Measurements from ENCODE around the gene KIFC3.

The KIFC3 gene

DNA sequence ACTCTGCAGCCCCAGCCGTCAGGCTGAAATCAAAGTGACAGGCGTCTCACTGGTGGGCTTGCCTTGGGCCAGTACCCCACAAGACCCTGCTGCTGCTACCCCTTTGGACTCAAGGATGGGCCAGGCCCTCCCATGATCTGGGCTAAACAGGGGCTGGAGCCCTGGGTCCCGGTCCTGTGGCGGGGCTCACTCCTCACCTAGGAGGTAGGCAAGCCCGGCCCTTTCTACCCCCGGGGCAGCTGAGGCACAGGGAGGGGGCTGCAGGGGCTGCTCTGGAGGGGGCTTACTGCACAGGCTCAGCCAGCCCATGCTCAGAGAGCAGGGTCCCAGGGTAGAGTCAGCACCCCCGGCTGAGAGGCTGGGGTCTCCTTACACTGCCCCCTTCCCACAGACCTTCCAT is 43.2 kb downstream of the KIFC3 start:
- Histone ChIP-seq H3K27me3 (ENCODE audit: low read depth, low read length) (no peaks in the 10 kb centered on the region), H3K36me3 (ENCODE audit: control insufficient read depth in 1 of 2, insufficient read depth in 2 of 2, low read length in 2 of 2) (peaks cover 0 to 29% of the 10 kb centered on the region in 2 donors), H3K9me3 (ENCODE audit: control insufficient read depth in 1 of 2, low read length in 2 of 2) (no peaks in the 10 kb centered on the region), H3K27ac (ENCODE audit: low read length) (no peak overlapping the region), H3K4me1 (ENCODE audit: control insufficient read depth in 1 of 2, insufficient read depth in 2 of 2, low read length in 2 of 2) (peaks cover 0 to 6% of the 10 kb centered on the region in 2 donors), H3K4me3 (ENCODE audit: low read depth in 1 of 2, low read length in 2 of 2) (no peak overlapping the region)

DNA sequence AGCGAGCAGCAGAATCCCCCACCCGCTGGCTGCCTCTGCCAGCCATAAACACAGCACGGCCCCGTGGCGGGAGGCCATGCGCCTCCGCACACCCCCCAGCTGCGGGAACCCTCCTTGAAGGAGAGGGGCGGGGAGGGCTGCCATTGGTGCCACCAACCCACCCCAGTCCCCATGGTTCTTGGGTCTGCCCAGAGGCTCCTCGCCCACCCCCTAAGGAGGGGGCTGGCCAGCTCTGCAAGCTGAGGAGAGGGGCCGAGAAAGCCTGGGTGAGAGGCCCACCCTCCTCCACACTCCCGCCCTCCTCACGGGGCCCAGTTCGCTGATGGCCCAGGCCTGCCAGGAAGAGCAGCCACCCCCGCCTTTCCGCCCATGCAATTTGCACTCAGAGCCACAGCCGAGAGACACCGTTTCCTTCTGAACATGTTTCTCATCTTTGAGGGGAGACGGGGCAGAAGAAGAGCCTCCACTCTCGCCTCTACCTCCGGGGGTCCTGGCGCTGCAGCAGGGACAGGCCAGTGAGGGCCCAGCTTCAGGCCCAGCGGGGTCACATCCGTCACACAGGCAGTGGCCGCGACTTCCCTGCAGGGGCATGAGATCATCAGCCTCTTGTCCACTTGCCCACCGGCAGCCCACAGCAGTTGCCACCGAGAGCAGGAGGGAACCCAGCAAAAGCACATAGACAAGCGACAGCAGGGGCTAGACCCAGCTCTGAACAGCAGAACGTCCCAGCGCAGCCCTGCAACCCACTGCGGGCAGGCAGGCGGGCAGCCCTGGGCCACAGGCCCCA is 43.8 kb downstream of the KIFC3 start:
- no peaks in the 10 kb centered on the region for H3K9me3 ChIP-seq (ENCODE audit: control insufficient read depth in 1 of 2, low read length in 2 of 2)
- H3K4me1 ChIP-seq (ENCODE audit: control insufficient read depth in 1 of 2, insufficient read depth in 2 of 2, low read length in 2 of 2): peaks cover 0 to 6% of the 10 kb centered on the region in 2 donors
- H3K27ac ChIP-seq (ENCODE audit: low read length): no peak overlapping the region
- H3K27me3 ChIP-seq (ENCODE audit: low read depth, low read length): no peaks in the 10 kb centered on the region
- H3K36me3 ChIP-seq (ENCODE audit: control insufficient read depth in 1 of 2, insufficient read depth in 2 of 2, low read length in 2 of 2): peaks cover 0 to 30% of the 10 kb centered on the region in 2 donors
- H3K4me3 ChIP-seq (ENCODE audit: low read depth in 1 of 2, low read length in 2 of 2): no peak overlapping the region

DNA sequence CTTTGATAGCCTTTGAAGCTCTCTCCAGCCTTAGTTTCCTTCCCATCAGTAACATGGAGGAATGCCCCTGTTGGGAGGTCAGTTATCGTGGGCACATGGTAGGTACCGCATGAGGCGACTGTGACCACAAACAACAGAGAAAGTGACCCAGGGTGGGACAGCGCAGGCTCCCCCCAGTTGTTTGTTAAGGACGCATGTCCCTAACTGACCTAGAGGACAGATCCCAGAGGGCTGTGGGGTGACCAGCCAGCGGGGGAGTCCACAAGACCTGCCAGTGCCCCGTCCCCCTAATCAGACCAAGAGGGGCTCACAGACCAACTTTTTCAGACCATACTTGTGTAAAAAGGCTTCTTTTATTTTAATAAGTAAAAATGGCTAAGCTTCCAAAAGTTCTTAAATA is 44.4 kb downstream of the KIFC3 start:
- Histone ChIP-seq H3K9me3 (ENCODE audit: control insufficient read depth in 1 of 2, low read length in 2 of 2) (no peaks in the 10 kb centered on the region), H3K36me3 (ENCODE audit: control insufficient read depth in 1 of 2, insufficient read depth in 2 of 2, low read length in 2 of 2) (peaks cover 0 to 36% of the 10 kb centered on the region in 2 donors), H3K27me3 (ENCODE audit: low read depth, low read length) (no peaks in the 10 kb centered on the region), H3K4me1 (ENCODE audit: control insufficient read depth in 1 of 2, insufficient read depth in 2 of 2, low read length in 2 of 2) (peaks cover 0 to 6% of the 10 kb centered on the region in 2 donors), H3K4me3 (ENCODE audit: low read depth in 1 of 2, low read length in 2 of 2) (no peak overlapping the region), H3K27ac (ENCODE audit: low read length) (no peak overlapping the region)

DNA sequence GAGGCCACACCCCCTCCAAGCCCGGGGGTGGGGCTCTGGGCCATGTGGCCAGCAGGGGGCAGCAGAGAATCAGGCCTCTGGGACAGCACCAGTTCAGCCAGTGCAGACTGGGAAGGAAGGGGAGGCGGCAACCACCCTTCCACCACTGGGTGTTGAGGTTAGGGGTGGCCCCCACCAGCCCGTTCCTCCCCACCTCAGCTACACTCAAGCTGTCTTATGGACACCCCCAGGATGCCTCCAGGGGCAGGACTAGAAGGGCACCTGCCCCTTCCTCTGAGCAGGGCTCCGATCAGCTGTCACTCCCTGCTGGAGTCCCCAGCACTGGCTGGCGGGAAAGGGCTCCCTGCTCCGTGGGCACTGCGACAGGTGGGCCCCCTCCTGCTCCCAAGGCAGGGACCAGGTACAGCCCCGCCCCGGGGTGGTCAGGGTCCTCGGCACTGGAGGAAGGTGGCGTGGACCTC is 44.9 kb downstream of the KIFC3 start:
- Histone ChIP-seq H3K27me3 (ENCODE audit: low read depth, low read length) (no peaks in the 10 kb centered on the region), H3K9me3 (ENCODE audit: control insufficient read depth in 1 of 2, low read length in 2 of 2) (no peaks in the 10 kb centered on the region), H3K36me3 (ENCODE audit: control insufficient read depth in 1 of 2, insufficient read depth in 2 of 2, low read length in 2 of 2) (peaks cover 0 to 41% of the 10 kb centered on the region in 2 donors), H3K4me1 (ENCODE audit: control insufficient read depth in 1 of 2, insufficient read depth in 2 of 2, low read length in 2 of 2) (peaks cover 0 to 6% of the 10 kb centered on the region in 2 donors), H3K4me3 (ENCODE audit: low read depth in 1 of 2, low read length in 2 of 2) (no peak overlapping the region), H3K27ac (ENCODE audit: low read length) (no peak overlapping the region)

DNA sequence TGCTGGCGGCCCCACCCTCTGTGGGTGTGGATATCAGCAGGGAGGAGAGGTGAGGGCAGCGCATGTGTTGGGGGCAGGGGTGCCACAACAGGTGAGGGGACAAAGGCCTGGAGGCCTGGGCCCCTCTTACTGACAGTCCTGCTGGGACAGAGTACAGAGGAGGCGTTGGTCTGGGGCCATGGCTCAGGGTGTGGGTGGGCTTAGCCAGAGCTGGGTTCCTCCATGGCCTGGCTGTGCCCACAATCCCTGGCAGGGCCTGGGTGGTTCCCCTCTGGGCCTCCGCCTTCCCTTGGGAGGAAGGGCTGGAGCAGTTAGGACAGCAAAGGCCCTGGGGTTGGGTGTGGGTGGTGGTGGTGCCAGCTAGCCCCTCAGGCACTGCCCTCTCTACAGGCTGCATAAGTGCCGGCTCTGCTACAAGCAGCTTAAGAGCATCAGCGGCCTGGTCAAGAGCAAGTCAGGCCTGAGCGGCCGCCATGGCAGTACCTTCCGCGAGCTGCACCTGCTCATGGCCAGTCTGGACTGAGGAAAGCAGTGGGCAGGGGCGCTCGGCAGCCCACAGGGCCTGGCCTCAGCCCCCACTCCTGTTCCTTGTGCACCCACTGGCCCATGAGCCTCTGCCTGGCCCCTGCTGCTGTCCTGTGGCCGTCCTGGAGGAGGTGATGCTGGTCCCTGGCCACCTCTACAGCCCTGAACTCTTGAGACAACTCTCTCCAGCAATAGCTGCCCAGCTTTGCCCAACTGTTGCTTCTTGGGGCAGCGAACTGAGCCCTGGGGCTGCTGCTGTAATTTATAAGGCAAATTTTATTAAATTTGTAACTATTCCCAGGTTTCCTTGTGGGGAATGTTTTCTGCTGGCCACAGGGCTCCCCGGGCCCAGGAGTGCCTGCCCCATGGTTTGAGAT is 45.6 kb downstream of the KIFC3 start:
- Histone ChIP-seq H3K27ac (ENCODE audit: low read length) (no peak overlapping the region), H3K36me3 (ENCODE audit: control insufficient read depth in 1 of 2, insufficient read depth in 2 of 2, low read length in 2 of 2) (peaks cover 4 to 42% of the 10 kb centered on the region in 2 donors), H3K9me3 (ENCODE audit: control insufficient read depth in 1 of 2, low read length in 2 of 2) (no peaks in the 10 kb centered on the region), H3K4me3 (ENCODE audit: low read depth in 1 of 2, low read length in 2 of 2) (no peak overlapping the region), H3K4me1 (ENCODE audit: control insufficient read depth in 1 of 2, insufficient read depth in 2 of 2, low read length in 2 of 2) (peaks cover 0 to 6% of the 10 kb centered on the region in 2 donors), H3K27me3 (ENCODE audit: low read depth, low read length) (no peaks in the 10 kb centered on the region)

DNA sequence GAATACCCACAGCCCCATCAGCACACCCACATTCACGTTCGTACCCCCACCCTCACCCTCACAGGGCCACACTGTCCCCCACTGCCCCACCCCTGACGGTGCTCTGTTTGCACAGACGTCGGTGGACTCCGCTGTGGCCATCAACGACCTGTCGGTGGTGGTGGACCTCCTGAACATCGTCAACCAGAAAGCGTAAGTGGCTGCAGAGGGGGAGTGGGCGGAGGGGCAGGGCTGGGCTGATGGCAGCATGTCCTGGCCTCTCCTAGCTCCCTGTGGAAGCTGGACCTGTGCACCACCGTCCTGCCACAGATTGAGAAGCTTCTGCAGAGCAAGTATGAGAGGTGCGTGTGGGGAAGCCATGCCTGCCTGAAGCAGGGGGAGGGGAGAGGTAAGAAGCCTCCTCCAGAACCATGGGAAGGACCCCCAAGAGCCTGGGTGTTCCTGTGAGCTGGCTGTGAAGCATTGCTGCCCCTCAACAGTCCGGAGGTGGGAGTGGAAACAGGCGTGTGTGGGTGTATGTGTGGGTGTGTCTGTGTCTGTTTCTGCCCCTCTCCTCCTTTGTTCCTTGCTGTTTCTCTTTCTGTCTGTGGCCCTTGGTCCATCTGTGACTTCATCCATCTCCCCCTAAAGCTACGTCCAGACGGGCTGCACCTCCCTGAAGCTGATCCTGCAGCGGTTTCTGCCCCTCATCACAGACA is 46.4 kb downstream of the KIFC3 start:
- Histone ChIP-seq H3K9me3 (ENCODE audit: control insufficient read depth in 1 of 2, low read length in 2 of 2) (no peaks in the 10 kb centered on the region), H3K4me3 (ENCODE audit: low read depth in 1 of 2, low read length in 2 of 2) (no peak overlapping the region), H3K27ac (ENCODE audit: low read length) (no peak overlapping the region), H3K27me3 (ENCODE audit: low read depth, low read length) (no peaks in the 10 kb centered on the region), H3K36me3 (ENCODE audit: control insufficient read depth in 1 of 2, insufficient read depth in 2 of 2, low read length in 2 of 2) (peaks cover 7 to 46% of the 10 kb centered on the region in 2 donors), H3K4me1 (ENCODE audit: control insufficient read depth in 1 of 2, insufficient read depth in 2 of 2, low read length in 2 of 2) (peaks cover 0 to 6% of the 10 kb centered on the region in 2 donors)

DNA sequence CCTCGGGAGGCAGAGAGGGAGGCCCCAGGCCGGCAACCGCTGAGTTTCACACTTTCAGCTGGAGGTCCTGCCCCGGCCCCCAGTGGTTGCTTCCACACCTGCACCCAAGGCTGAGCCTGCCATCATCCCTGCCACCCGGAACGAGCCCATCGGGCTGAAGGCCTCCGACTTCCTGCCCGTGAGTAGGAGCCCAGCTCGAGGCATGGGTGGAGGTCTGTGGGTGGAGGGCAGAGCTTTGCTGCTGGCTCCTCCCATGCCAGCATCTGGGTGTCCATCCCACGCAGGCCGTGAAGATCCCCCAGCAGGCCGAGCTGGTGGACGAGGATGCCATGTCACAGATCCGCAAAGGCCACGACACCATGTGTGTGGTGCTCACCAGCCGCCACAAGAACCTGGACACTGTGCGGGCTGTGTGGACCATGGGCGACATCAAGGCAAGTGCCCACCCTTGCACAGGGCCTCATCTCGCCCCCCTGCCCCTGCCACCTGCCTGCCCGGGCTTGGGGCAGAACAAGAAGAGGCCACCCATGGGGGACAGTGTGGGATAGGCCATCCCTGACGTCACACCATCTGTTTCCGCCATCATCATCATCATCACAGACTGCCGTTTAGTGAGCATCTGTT is 47.1 kb downstream of the KIFC3 start:
- peaks cover 7 to 43% of the 10 kb centered on the region in 2 donors for H3K36me3 ChIP-seq (ENCODE audit: control insufficient read depth in 1 of 2, insufficient read depth in 2 of 2, low read length in 2 of 2)

DNA sequence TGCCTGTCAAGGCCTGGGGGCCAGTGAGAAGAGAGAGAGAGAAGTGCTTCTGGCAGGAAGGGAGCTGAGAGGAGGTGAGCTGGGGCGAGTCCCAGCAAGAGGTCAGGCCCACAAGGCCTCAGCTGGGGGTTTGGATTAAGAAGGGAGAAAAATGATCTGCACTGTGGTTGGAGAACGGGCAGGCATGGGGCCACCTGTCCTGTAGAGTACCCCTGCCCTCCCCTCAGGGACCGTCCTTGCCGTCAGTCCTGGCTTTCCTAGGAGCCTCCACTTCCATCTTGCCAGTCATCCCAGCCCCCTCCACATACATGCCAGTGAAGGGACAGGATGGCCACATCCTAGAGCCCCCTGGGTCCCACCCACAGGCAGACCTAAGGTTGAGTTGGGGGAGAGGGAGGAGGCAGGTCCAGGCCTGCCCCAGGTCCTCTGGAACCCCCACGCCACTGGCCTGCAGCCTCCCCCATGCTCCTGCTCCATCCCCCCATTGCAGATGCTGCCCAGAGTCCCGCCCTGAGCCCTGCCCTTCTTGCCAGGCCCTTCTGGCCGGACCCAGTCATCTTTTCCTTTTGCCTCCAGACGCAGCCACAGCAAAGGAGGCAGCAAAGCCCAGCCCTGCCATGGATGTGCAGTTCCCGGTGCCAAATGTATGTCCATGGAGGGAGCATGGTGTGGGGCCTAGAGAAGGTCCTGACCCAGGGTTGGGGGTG is 47.8 kb downstream of the KIFC3 start:
- no peak overlapping the region for H3K4me3 ChIP-seq (ENCODE audit: low read depth in 1 of 2, low read length in 2 of 2)
- H3K36me3 ChIP-seq (ENCODE audit: control insufficient read depth in 1 of 2, insufficient read depth in 2 of 2, low read length in 2 of 2): peaks cover 7 to 42% of the 10 kb centered on the region in 2 donors
- no peak overlapping the region for H3K27ac ChIP-seq (ENCODE audit: low read length)
- no peaks in the 10 kb centered on the region for H3K9me3 ChIP-seq (ENCODE audit: control insufficient read depth in 1 of 2, low read length in 2 of 2)
- peaks cover 0 to 6% of the 10 kb centered on the region in 2 donors for H3K4me1 ChIP-seq (ENCODE audit: control insufficient read depth in 1 of 2, insufficient read depth in 2 of 2, low read length in 2 of 2)
- no peaks in the 10 kb centered on the region for H3K27me3 ChIP-seq (ENCODE audit: low read depth, low read length)

More for the DNA sequence above, 47.1 kb downstream of the KIFC3 start:
- H3K9me3 ChIP-seq (ENCODE audit: control insufficient read depth in 1 of 2, low read length in 2 of 2): no peaks in the 10 kb centered on the region
- no peak overlapping the region for H3K27ac ChIP-seq (ENCODE audit: low read length)
- H3K27me3 ChIP-seq (ENCODE audit: low read depth, low read length): no peaks in the 10 kb centered on the region
- no peak overlapping the region for H3K4me3 ChIP-seq (ENCODE audit: low read depth in 1 of 2, low read length in 2 of 2)
- peaks cover 0 to 6% of the 10 kb centered on the region in 2 donors for H3K4me1 ChIP-seq (ENCODE audit: control insufficient read depth in 1 of 2, insufficient read depth in 2 of 2, low read length in 2 of 2)

DNA sequence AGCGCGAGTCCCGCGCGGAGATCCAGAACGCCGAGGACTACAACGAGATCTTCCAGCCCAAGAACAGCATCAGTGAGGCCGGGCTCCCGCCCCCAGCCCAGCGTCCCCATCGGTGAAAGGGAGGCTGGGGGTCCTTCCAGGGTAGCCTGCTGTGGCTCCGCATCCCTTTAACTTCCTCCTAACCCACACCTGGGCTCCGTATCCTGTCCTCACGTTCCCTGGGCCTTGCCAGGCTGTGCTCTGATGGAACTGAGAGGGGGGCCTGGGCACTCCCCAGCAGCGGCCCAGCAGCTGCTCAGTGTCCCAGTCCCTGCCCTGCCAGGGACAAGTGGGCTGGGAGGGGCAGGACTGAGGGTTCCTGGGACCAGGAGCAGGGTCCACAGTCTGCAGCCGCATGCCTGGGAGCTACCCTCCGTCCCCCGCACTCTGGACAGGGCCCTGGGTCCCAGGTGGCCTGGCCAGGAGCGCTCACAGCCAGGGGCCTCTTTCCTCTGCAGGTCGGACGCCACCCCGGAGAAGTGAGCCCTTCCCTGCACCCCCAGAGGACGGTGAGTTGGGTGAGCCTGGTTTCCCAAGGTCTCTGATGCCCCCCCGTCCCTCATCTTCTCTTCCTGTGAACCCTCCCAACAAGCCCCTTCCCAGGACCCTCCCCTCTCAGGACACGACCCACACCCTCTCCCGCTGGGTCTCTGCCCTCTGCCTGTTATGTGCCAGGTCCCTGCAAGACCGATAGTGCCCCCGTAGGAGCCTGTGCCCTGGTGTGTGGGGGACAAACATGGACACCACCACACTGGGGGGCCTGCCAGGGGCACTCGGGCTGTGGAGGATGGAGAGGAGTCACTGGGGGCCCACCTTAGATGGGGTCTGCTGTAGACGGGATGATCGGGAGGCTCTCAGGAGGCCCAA is 48.6 kb downstream of the KIFC3 start:
- peaks cover 7 to 48% of the 10 kb centered on the region in 2 donors for H3K36me3 ChIP-seq (ENCODE audit: control insufficient read depth in 1 of 2, insufficient read depth in 2 of 2, low read length in 2 of 2)

More for the DNA sequence above, 48.6 kb downstream of the KIFC3 start:
- H3K4me1 ChIP-seq (ENCODE audit: control insufficient read depth in 1 of 2, insufficient read depth in 2 of 2, low read length in 2 of 2): peaks cover 0 to 6% of the 10 kb centered on the region in 2 donors
- no peaks in the 10 kb centered on the region for H3K9me3 ChIP-seq (ENCODE audit: control insufficient read depth in 1 of 2, low read length in 2 of 2)
- no peak overlapping the region for H3K4me3 ChIP-seq (ENCODE audit: low read depth in 1 of 2, low read length in 2 of 2)
- H3K27ac ChIP-seq (ENCODE audit: low read length): no peak overlapping the region
- H3K27me3 ChIP-seq (ENCODE audit: low read depth, low read length): no peaks in the 10 kb centered on the region

Data from muscle layer of duodenum (tissue), 2 donors.